ENCODE measurements around the gene CNP. TPM values are rescaled to one million over a fixed set of nuclear protein-coding genes. Genes with fewer than 3 reads are reported as not detected.
"Not testable (repeated sequence)": the region's sequence is repeated elsewhere in the genome, so short reads cannot be mapped to it uniquely, and the experiment has no call there.

The CNP gene
- total RNA-seq, 4 donors from 2014 or later, result 41.8 to 65.2 (median 53.8) TPM

- no peak for DNase-seq
- WGBS, 2 donors, result 81% methylated on average over 6 of the region's 6 CpGs
- H3K4me3 ChIP-seq (replicated peaks in 1 of 3), result no peak overlapping the region
- H3K36me3 ChIP-seq, result no peaks in the 10 kb centered on the region
- H3K9me3 ChIP-seq, result no peaks in the 10 kb centered on the region
- intact Hi-C loops (cut with DNase I), result no loop called here
- peaks cover 16 to 20% of the 10 kb centered on the region in 2 donors for H3K4me1 ChIP-seq
- H3K27me3 ChIP-seq, result no peaks in the 10 kb centered on the region
- H3K27ac ChIP-seq, result no peak overlapping the region
- no peak for TF ChIP-seq CTCF (IDR thresholded peaks at IDR 0.05)
- TF ChIP-seq POLR2A (IDR thresholded peaks at IDR 0.05), result no peak
Observed at GRCh38 chr17:41928693-41929251, 37.8 kb upstream of the CNP start.

GRCh38 chr17:41930009-41930832 lies 36.4 kb upstream of the CNP start, which contains the start of gene ODAD4:
Gene ODAD4 (plus strand): TSS chr17:41930617. CDS start chr17:41930724, 107 bp downstream.
- DNase-seq, result peak; percentile 97 to 98
- peak in 1 of 2 donors; percentile 92 for TF ChIP-seq POLR2A (IDR thresholded peaks at IDR 0.05)
- peak in 5 of 6 experiments; percentile 24 to 63 (median 58) for TF ChIP-seq CTCF (IDR thresholded peaks at IDR 0.05)

GRCh38 chr17:41930833-41931156 lies 35.8 kb upstream of the CNP start:
- Histone ChIP-seq H3K27ac (peak overlapping the region in 2 of 3 donors; percentile 71 to 81), H3K4me3 (replicated peaks in 1 of 3) (peak overlapping the region in 2 of 3 donors; percentile 33 to 40), H3K4me1 (peaks cover 16 to 20% of the 10 kb centered on the region in 2 donors)
- intact Hi-C loops (cut with DNase I); H3K36me3 ChIP-seq; DNase-seq; H3K27me3 ChIP-seq; H3K9me3 ChIP-seq: not testable (repeated sequence)
- 51 to 52% methylated on average over 18 of the region's 18 CpGs for WGBS, 2 donors

More at GRCh38 chr17:41930009-41930832, 36.4 kb upstream of the CNP start, which contains the start of gene ODAD4:
- peaks cover 16 to 20% of the 10 kb centered on the region in 2 donors for H3K4me1 ChIP-seq
- peak within 1 kb of the TSS; percentile 33 to 40 (median 36) for H3K4me3 ChIP-seq (replicated peaks in 1 of 3)
- 2% methylated on average over 43 of the region's 43 CpGs for WGBS, 2 donors
- no peaks in the 10 kb centered on the region for H3K27me3 ChIP-seq
- H3K36me3 ChIP-seq, result no peaks in the 10 kb centered on the region
- H3K9me3 ChIP-seq, result no peaks in the 10 kb centered on the region
- intact Hi-C loops (cut with DNase I), result no loop called here
- peak within 1 kb of the TSS; percentile 70 to 81 (median 71) for H3K27ac ChIP-seq

- H3K4me3 ChIP-seq (replicated peaks in 1 of 3); DNase-seq; H3K36me3 ChIP-seq; intact Hi-C loops (cut with DNase I); H3K27me3 ChIP-seq; H3K27ac ChIP-seq; H3K9me3 ChIP-seq: not testable (repeated sequence)
- H3K4me1 ChIP-seq, result peaks cover 16 to 20% of the 10 kb centered on the region in 2 donors
- 71 to 72% methylated on average over 4 of the region's 4 CpGs for WGBS, 2 donors
Observed at GRCh38 chr17:41931715-41932114, 34.9 kb upstream of the CNP start.

- intact Hi-C loops (cut with DNase I), result no loop called here
- peaks cover 0 to 5% of the 10 kb centered on the region in 2 donors for H3K36me3 ChIP-seq
- H3K4me3 ChIP-seq (replicated peaks in 1 of 3), result no peak overlapping the region
- DNase-seq, result no peak
- WGBS, 2 donors, result 18% methylated on average over 2 of the region's 2 CpGs
- H3K27me3 ChIP-seq, result no peaks in the 10 kb centered on the region
- peaks cover 16 to 20% of the 10 kb centered on the region in 2 donors for H3K4me1 ChIP-seq
- no peaks in the 10 kb centered on the region for H3K9me3 ChIP-seq
- TF ChIP-seq POLR2A (IDR thresholded peaks at IDR 0.05) (no peak), CTCF (IDR thresholded peaks at IDR 0.05) (no peak)
- H3K27ac ChIP-seq, result peak overlapping the region; percentile 39 to 64 (median 45)
Observed at GRCh38 chr17:41932816-41933389, 33.7 kb upstream of the CNP start.

Data from thyroid gland (tissue), 4 donors.